Activated effector memory CD4-positive, alpha-beta T cell treated with Interleukin-2 at 50 U/mL for 16 hours (primary cell): ENCODE results near the gene PSMD13.
"Not testable (repeated sequence)": the region's sequence is repeated elsewhere in the genome, so short reads cannot be mapped to it uniquely, and the experiment has no call there.

ENCODE experiments used
- DNase-seq: peaks from one replicate; pipeline ENCODE4 v3.0.0-alpha.2; 2020

PSMD13 gene

GRCh38 chr11:220641-221215 is 16.0 kb upstream of the PSMD13 start:
- not testable (repeated sequence) for DNase-seq

GRCh38 chr11:221539-221938 is 15.2 kb upstream of the PSMD13 start:
- no peak for DNase-seq

GRCh38 chr11:221998-222789 is 14.6 kb upstream of the PSMD13 start:
- DNase-seq: no peak

- DNase-seq: no peak
Observed at GRCh38 chr11:223026-223789, 13.6 kb upstream of the PSMD13 start.

- no peak for DNase-seq
Observed at GRCh38 chr11:223884-224283, 12.9 kb upstream of the PSMD13 start.

- no peak for DNase-seq
Observed at GRCh38 chr11:224424-224823, 12.4 kb upstream of the PSMD13 start.

- no peak for DNase-seq
Observed at GRCh38 chr11:225734-226453, 10.9 kb upstream of the PSMD13 start.

GRCh38 chr11:227824-228379 is 8.9 kb upstream of the PSMD13 start:
- DNase-seq: no peak

GRCh38 chr11:230431-230830 is 6.3 kb upstream of the PSMD13 start:
- DNase-seq: no peak

- DNase-seq: no peak
Observed at GRCh38 chr11:232783-233565, 3.8 kb upstream of the PSMD13 start.

GRCh38 chr11:235180-235579 is 1.6 kb upstream of the PSMD13 start:
- no peak for DNase-seq

- no peak for DNase-seq
Observed at GRCh38 chr11:235609-235996, 1.2 kb upstream of the PSMD13 start.

- peak; percentile 78 for DNase-seq
Observed at GRCh38 chr11:235997-236773, 591 bp upstream of the PSMD13 start, which contains the start of gene SIRT3. SIRT3 (minus strand) TSS chr11:236342; CDS start chr11:236328, 14 bp downstream.

- DNase-seq: not testable (repeated sequence)
Observed at GRCh38 chr11:238346-238745, 1.6 kb downstream of the PSMD13 start.

GRCh38 chr11:240315-240714 is 3.5 kb downstream of the PSMD13 start:
- DNase-seq: no peak

GRCh38 chr11:241634-242033 is 4.9 kb downstream of the PSMD13 start:
- no peak for DNase-seq

GRCh38 chr11:244376-244775 is 7.6 kb downstream of the PSMD13 start:
- no peak for DNase-seq

- DNase-seq: no peak
Observed at GRCh38 chr11:249062-249461, 12.3 kb downstream of the PSMD13 start.

- no peak for DNase-seq
Observed at GRCh38 chr11:250274-250673, 13.5 kb downstream of the PSMD13 start.

- peak; percentile 71 for DNase-seq
Observed at GRCh38 chr11:250740-251299, 14.0 kb downstream of the PSMD13 start.

GRCh38 chr11:251550-251949 is 14.8 kb downstream of the PSMD13 start:
- no peak for DNase-seq
